ENCODE data around the gene ABTB1. TPM values are rescaled to one million over a fixed set of nuclear protein-coding genes. Genes with fewer than 3 reads are reported as not detected.

The ABTB1 gene
- total RNA-seq, 1 donor from 2014 or later, result 16.0 TPM

DNA sequence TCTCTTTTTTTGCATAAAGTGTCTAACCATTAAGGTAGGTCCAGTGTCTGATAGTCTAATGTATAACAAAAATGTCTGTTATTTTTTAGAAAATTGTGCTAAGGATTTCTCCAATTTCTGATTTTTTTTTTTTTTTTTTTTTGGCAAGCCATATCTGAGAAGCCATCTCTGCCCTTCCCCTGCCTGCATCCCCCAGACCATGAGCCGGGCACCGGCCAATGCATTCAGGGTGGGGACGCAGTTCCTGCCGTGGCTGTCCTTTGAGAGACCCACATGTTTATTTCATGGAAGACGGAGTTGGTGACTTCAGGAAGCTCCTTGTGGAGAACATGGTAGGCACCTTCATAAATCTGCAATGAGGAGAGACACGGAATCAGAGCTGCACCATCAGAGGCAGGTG is 19.2 kb downstream of the ABTB1 start:
- DNase-seq (ENCODE audit: low read depth), result no peak
- H3K27me3 ChIP-seq (ENCODE audit: control insufficient read depth, insufficient read depth, low read length), result no peaks in the 10 kb centered on the region
- H3K36me3 ChIP-seq (ENCODE audit: control insufficient read depth, insufficient read depth, low read length), result peaks cover 1% of the 10 kb centered on the region
- no peak overlapping the region for H3K4me3 ChIP-seq (ENCODE audit: low read depth, low read length)
- TF ChIP-seq, protein P1, sequence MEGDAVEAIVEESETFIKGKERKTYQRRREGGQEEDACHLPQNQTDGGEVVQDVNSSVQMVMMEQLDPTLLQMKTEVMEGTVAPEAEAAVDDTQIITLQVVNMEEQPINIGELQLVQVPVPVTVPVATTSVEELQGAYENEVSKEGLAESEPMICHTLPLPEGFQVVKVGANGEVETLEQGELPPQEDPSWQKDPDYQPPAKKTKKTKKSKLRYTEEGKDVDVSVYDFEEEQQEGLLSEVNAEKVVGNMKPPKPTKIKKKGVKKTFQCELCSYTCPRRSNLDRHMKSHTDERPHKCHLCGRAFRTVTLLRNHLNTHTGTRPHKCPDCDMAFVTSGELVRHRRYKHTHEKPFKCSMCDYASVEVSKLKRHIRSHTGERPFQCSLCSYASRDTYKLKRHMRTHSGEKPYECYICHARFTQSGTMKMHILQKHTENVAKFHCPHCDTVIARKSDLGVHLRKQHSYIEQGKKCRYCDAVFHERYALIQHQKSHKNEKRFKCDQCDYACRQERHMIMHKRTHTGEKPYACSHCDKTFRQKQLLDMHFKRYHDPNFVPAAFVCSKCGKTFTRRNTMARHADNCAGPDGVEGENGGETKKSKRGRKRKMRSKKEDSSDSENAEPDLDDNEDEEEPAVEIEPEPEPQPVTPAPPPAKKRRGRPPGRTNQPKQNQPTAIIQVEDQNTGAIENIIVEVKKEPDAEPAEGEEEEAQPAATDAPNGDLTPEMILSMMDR (IDR thresholded peaks at IDR 0.05; ENCODE audit: insufficient read depth, low read length, poor library complexity, severe bottlenecking), result no peak

- peaks cover 1% of the 10 kb centered on the region for H3K36me3 ChIP-seq (ENCODE audit: control insufficient read depth, insufficient read depth, low read length)
- no peak for DNase-seq (ENCODE audit: low read depth)
- H3K4me3 ChIP-seq (ENCODE audit: low read depth, low read length), result no peak overlapping the region
- no peaks in the 10 kb centered on the region for H3K27me3 ChIP-seq (ENCODE audit: control insufficient read depth, insufficient read depth, low read length)
- TF ChIP-seq, protein P1 (IDR thresholded peaks at IDR 0.05; ENCODE audit: insufficient read depth, low read length, poor library complexity, severe bottlenecking), result no peak
Observed at GRCh38 chr3:127692501-127693335, 20.0 kb downstream of the ABTB1 start.

DNA sequence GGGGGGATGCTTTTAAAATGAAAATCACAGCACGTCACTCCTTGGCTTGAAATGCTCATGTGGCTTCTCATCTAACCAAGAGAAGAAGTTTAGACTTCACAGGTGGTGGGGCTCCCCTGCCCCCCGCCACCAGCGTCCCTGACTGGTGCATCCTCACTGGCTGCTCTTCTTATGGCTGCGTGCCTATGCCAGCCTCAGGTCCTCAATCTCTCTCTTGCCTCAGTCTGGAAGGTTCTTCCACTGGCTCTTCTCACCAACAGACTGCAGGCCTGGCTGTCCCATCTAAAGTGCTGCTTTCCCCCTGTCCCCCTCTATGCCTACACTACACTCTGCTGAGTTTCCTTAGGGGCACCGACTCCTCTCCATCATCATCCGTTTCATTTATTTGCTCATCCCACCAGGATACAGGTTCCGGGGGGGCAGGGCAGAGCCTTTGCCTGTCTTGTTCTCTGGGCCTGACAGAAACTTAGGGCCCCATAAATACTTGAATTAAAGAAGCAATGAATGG is 20.6 kb downstream of the ABTB1 start:
- peaks cover 1% of the 10 kb centered on the region for H3K36me3 ChIP-seq (ENCODE audit: control insufficient read depth, insufficient read depth, low read length)
- H3K4me3 ChIP-seq (ENCODE audit: low read depth, low read length), result no peak overlapping the region
- no peak for DNase-seq (ENCODE audit: low read depth)
- H3K27me3 ChIP-seq (ENCODE audit: control insufficient read depth, insufficient read depth, low read length), result no peaks in the 10 kb centered on the region
- TF ChIP-seq, protein P1 (IDR thresholded peaks at IDR 0.05; ENCODE audit: insufficient read depth, low read length, poor library complexity, severe bottlenecking), result no peak

- H3K36me3 ChIP-seq (ENCODE audit: control insufficient read depth, insufficient read depth, low read length), result peaks cover 1% of the 10 kb centered on the region
- H3K4me3 ChIP-seq (ENCODE audit: low read depth, low read length), result no peak overlapping the region
- H3K27me3 ChIP-seq (ENCODE audit: control insufficient read depth, insufficient read depth, low read length), result no peaks in the 10 kb centered on the region
- TF ChIP-seq, protein P1 (IDR thresholded peaks at IDR 0.05; ENCODE audit: insufficient read depth, low read length, poor library complexity, severe bottlenecking), result peak; percentile 57
- DNase-seq (ENCODE audit: low read depth), result no peak
Observed at GRCh38 chr3:127694467-127695215, 21.9 kb downstream of the ABTB1 start.

DNA sequence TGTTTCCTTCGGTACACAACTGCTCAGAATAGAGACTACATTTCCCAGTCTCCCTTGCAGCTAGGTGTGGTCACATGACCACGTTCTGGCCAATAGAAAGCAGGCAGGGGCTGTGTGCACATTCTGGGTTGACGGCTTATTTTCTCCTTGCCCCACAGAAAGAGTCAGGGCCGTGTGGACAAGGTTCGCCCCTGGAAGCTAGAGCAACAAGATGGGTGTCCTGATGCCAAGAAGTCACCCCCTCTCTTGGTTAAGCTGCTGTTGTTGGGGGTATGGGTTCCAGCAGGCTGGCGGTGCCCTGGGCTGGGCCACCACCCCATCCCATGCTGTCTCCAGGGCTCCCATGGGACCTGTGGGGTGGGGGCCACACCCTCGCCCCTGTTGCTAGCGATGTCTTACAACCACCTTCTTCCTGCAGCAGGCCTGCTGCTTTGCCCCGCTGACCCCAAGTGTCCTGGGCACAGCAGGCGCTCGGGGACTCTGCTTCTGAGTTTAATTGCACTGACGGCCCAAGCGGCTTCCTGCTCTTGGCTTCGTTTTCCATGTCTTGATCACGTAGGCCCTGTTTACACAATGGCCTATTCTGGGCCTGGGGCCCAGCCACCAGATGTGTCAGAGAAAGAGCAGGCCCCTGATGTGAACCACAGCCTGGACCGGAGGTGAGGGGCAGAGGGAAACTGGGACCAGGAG is 24.9 kb downstream of the ABTB1 start:
- TF ChIP-seq, protein P1 (IDR thresholded peaks at IDR 0.05; ENCODE audit: insufficient read depth, low read length, poor library complexity, severe bottlenecking), result no peak
- H3K27me3 ChIP-seq (ENCODE audit: control insufficient read depth, insufficient read depth, low read length), result no peaks in the 10 kb centered on the region
- peaks cover 1% of the 10 kb centered on the region for H3K36me3 ChIP-seq (ENCODE audit: control insufficient read depth, insufficient read depth, low read length)
- DNase-seq (ENCODE audit: low read depth), result no peak
- no peak overlapping the region for H3K4me3 ChIP-seq (ENCODE audit: low read depth, low read length)
